Stimulated activated effector memory CD8-positive, alpha-beta T cell treated with anti-CD3 and anti-CD28 coated beads, Interleukin-12 subunit alpha, Interleukin-12 subunit beta, amount 100 ng/mL, for 72 hours (primary cell): ENCODE data around the gene CTDSPL.
"Not testable (repeated sequence)": the region's sequence is repeated elsewhere in the genome, so short reads cannot be mapped to it uniquely, and the experiment has no call there.

Experiments
- ATAC-seq: fragments of 150-1000 bp; cut with Tn5 transposase; 2 replicates; pipeline ENCODE4 v1.10.0; 2021
- DNase-seq, 2 donors: peaks; one replicate each; pipeline ENCODE4 v3.0.0; 2021 to 2022; ENCODE audit warnings: low spot score in 2 of 2
- H3K27ac Mint-ChIP-seq: one replicate; pipeline ENCODE4 v1.8.0; 2022; ENCODE audit warnings: mild to moderate bottlenecking, mixed read lengths
- H3K36me3 Mint-ChIP-seq: one replicate; pipeline ENCODE4 v1.8.0; 2022; ENCODE audit warnings: mild to moderate bottlenecking, mixed read lengths
- H3K4me1 Mint-ChIP-seq: one replicate; pipeline ENCODE4 v1.8.0; 2022; ENCODE audit warnings: mixed read lengths
- H3K4me3 Mint-ChIP-seq: one replicate; pipeline ENCODE4 v1.8.0; 2022; ENCODE audit warnings: mild to moderate bottlenecking, mixed read lengths
- H3K9me3 Mint-ChIP-seq: one replicate; pipeline ENCODE4 v1.8.0; 2022; ENCODE audit warnings: mixed read lengths

The CTDSPL gene, protein sequence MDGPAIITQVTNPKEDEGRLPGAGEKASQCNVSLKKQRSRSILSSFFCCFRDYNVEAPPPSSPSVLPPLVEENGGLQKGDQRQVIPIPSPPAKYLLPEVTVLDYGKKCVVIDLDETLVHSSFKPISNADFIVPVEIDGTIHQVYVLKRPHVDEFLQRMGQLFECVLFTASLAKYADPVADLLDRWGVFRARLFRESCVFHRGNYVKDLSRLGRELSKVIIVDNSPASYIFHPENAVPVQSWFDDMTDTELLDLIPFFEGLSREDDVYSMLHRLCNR

GRCh38 chr3:37861620-37862041 lies at the start of gene CTDSPL:
TSS of gene CTDSPL (plus strand) at chr3:37861880. CDS start at chr3:37862200, 320 bp downstream.
- Mint-ChIP-seq H3K9me3 (no peaks in the 10 kb centered on the region), H3K4me3 (peak within 1 kb of the TSS; percentile 75), H3K4me1 (peaks cover 15% of the 10 kb centered on the region), H3K36me3 (no peaks in the 10 kb centered on the region), H3K27ac (no peak within 1 kb of the TSS)
- DNase-seq (no peak), ATAC-seq (no peak)

DNA sequence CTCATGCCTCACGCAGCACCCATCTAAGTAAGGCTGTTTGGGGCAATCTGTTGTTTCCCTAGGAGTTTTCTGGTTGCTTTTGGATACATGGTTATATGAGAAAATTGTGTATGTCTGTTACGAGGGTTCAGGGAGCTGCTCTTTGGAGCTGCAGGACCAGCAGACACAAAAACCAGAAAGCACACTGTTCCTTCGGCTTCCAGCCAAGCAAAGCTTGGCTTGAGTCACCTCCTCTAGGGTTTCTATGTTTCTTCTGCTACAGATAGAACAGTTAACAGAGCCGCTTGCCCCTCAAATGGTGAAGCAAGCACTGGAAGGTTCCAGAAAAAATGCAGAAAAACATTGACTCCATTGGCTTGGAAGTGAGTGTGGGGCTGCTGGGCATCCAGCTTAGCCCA lies 49.2 kb upstream of the CTDSPL start:
- no peak for DNase-seq
- H3K4me3 Mint-ChIP-seq: no peak overlapping the region
- H3K27ac Mint-ChIP-seq: no peak overlapping the region

GRCh38 chr3:37813403-37813802 lies 48.3 kb upstream of the CTDSPL start:
- no peak overlapping the region for H3K27ac Mint-ChIP-seq

More for the DNA sequence above, 49.2 kb upstream of the CTDSPL start:
- no peaks in the 10 kb centered on the region for H3K36me3 Mint-ChIP-seq
- no peaks in the 10 kb centered on the region for H3K4me1 Mint-ChIP-seq
- no peaks in the 10 kb centered on the region for H3K9me3 Mint-ChIP-seq
- ATAC-seq: no peak

DNA sequence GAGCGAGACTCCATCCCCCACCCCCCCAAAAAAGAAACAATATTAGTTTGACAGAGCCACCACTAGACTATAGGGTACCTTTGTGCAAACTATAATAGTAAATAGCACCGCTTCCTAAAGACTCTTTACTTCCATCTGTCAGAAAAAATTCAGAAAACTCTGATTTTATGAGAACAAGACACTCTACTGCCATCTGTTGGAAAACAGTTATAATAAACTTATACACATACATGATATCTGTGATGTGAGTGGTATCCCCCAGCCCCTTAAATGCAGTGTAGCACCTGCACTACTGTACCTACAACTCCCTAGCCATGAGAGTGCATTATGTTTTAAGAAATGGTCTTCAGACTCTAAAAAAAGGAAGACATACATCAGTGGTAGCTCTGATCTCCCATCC lies 47.1 kb upstream of the CTDSPL start:
- DNase-seq (no peak), ATAC-seq (no peak)
- Mint-ChIP-seq H3K27ac (no peak overlapping the region), H3K4me3 (no peak overlapping the region), H3K9me3 (no peaks in the 10 kb centered on the region), H3K4me1 (no peaks in the 10 kb centered on the region), H3K36me3 (no peaks in the 10 kb centered on the region)

More at GRCh38 chr3:37813403-37813802, 48.3 kb upstream of the CTDSPL start:
- Mint-ChIP-seq H3K36me3 (no peaks in the 10 kb centered on the region), H3K4me1 (no peaks in the 10 kb centered on the region), H3K4me3 (no peak overlapping the region), H3K9me3 (no peaks in the 10 kb centered on the region)
- DNase-seq: no peak
- no peak for ATAC-seq

DNA sequence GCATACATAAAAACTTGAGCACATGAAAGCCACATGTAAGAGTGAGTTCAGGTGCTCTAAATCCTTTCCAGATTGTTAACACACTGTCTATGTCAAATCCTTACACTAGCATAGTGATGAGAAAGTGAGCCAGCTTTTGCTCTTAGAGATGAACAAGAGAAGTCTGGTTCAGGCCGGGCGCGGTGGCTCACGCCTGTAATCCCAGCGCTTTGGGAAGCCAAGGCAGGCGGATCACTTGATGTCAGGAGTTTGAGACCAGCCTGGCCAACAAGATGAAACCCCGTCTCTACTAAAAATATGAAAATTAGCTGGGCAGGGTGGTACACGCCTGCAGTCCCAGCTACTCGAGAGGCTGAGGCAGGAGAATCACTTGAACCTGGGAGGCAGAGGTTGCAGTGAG lies 46.5 kb upstream of the CTDSPL start:
- not testable (repeated sequence) for ATAC-seq, H3K27ac Mint-ChIP-seq, H3K4me1 Mint-ChIP-seq, H3K9me3 Mint-ChIP-seq, DNase-seq, H3K36me3 Mint-ChIP-seq, H3K4me3 Mint-ChIP-seq

- DNase-seq: no peak
- no peak overlapping the region for H3K4me3 Mint-ChIP-seq
- no peak for ATAC-seq
Measured at GRCh38 chr3:37816271-37816670, 45.4 kb upstream of the CTDSPL start.

DNA sequence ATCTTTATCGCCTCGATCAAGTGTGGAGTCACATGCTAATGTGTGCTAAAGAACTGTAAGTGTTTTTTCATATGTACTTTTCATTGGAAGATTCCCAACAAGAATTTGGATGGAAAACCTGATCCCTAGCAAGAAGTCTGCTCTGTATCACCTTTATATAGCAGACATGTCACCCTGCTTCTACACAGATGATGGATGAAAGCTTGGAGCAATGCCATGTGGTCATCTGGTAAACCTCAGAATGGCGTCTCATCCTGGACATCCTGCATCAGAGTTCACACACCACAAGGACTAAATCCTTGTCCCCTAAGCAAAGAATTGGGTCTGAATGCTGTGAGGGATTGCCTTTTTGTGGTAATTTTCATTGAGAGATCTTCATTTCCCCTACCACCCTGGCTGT lies 42.1 kb upstream of the CTDSPL start:
- ATAC-seq: no peak
- H3K27ac Mint-ChIP-seq: no peak overlapping the region
- no peak for DNase-seq
- H3K36me3 Mint-ChIP-seq: no peaks in the 10 kb centered on the region
- H3K4me3 Mint-ChIP-seq: no peak overlapping the region
- no peaks in the 10 kb centered on the region for H3K9me3 Mint-ChIP-seq
- no peaks in the 10 kb centered on the region for H3K4me1 Mint-ChIP-seq

More at GRCh38 chr3:37816271-37816670, 45.4 kb upstream of the CTDSPL start:
- Mint-ChIP-seq H3K36me3 (no peaks in the 10 kb centered on the region), H3K9me3 (no peaks in the 10 kb centered on the region), H3K4me1 (no peaks in the 10 kb centered on the region), H3K27ac (no peak overlapping the region)

GRCh38 chr3:37820286-37820685 lies 41.4 kb upstream of the CTDSPL start:
- Mint-ChIP-seq H3K36me3 (no peaks in the 10 kb centered on the region), H3K4me3 (no peak overlapping the region), H3K4me1 (no peaks in the 10 kb centered on the region), H3K9me3 (no peaks in the 10 kb centered on the region), H3K27ac (no peak overlapping the region)
- no peak for DNase-seq
- no peak for ATAC-seq

DNA sequence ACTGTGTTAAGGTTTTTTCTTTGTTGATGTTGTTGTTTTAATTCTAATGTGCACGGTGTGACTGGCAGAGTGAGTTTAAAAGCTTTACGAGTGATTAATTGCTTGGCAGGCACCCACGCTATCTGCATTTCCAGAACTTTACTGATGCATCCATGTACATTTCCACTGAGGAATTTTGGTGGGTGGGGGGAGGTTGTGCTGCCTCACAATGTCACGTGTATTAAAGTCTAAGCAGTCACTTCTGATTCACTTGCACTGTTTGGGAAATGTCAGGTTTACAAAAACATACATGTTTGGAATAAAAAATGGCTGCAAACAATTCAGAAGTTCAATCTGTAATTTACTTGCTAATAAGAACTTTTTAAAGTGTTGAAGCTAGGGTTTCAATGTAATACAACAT lies 38.5 kb upstream of the CTDSPL start:
- no peak overlapping the region for H3K27ac Mint-ChIP-seq
- no peaks in the 10 kb centered on the region for H3K4me1 Mint-ChIP-seq
- ATAC-seq (no peak), DNase-seq (no peak)
- H3K36me3 Mint-ChIP-seq: no peaks in the 10 kb centered on the region
- H3K4me3 Mint-ChIP-seq: no peak overlapping the region
- H3K9me3 Mint-ChIP-seq: no peaks in the 10 kb centered on the region

GRCh38 chr3:37824090-37824953 lies 37.4 kb upstream of the CTDSPL start:
- H3K27ac Mint-ChIP-seq: no peak overlapping the region
- H3K9me3 Mint-ChIP-seq: no peaks in the 10 kb centered on the region
- DNase-seq (no peak), ATAC-seq (no peak)
- H3K4me1 Mint-ChIP-seq: no peaks in the 10 kb centered on the region
- H3K4me3 Mint-ChIP-seq: no peak overlapping the region
- H3K36me3 Mint-ChIP-seq: no peaks in the 10 kb centered on the region

- no peak for ATAC-seq
- Mint-ChIP-seq H3K27ac (no peak overlapping the region), H3K9me3 (no peaks in the 10 kb centered on the region), H3K36me3 (no peaks in the 10 kb centered on the region), H3K4me1 (no peaks in the 10 kb centered on the region), H3K4me3 (no peak overlapping the region)
- no peak for DNase-seq
Measured at GRCh38 chr3:37824954-37825328, 36.7 kb upstream of the CTDSPL start.

- no peak overlapping the region for H3K27ac Mint-ChIP-seq
- H3K36me3 Mint-ChIP-seq: no peaks in the 10 kb centered on the region
- H3K4me3 Mint-ChIP-seq: no peak overlapping the region
- DNase-seq: no peak
- no peaks in the 10 kb centered on the region for H3K9me3 Mint-ChIP-seq
- ATAC-seq: no peak
- no peaks in the 10 kb centered on the region for H3K4me1 Mint-ChIP-seq
Measured at GRCh38 chr3:37825744-37826400, 35.8 kb upstream of the CTDSPL start.

GRCh38 chr3:37826502-37826901 lies 35.2 kb upstream of the CTDSPL start:
- DNase-seq (no peak), ATAC-seq (no peak)
- H3K4me1 Mint-ChIP-seq: no peaks in the 10 kb centered on the region
- no peak overlapping the region for H3K4me3 Mint-ChIP-seq
- H3K9me3 Mint-ChIP-seq: no peaks in the 10 kb centered on the region
- no peaks in the 10 kb centered on the region for H3K36me3 Mint-ChIP-seq
- H3K27ac Mint-ChIP-seq: no peak overlapping the region

DNA sequence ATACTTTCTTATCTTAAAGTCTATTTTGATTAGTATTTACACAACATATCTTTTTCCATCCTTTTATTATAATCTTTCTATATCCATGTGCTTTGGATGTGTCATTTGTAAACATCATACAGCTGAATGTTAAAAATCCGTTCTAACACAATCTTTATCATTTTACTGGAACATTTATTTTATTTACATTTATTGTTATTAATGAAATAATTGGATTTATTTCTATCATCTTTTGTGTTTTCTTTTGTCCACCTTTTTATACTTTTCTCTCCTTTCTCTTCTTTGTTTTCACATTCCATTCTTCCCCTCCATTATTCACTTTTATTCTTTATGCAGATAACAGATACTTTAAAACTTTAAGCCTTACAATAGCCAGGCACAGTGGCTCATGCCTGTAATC lies 34.7 kb upstream of the CTDSPL start:
- no peaks in the 10 kb centered on the region for H3K36me3 Mint-ChIP-seq
- ATAC-seq: no peak
- H3K4me1 Mint-ChIP-seq: no peaks in the 10 kb centered on the region
- no peak overlapping the region for H3K4me3 Mint-ChIP-seq
- no peak for DNase-seq
- no peaks in the 10 kb centered on the region for H3K9me3 Mint-ChIP-seq
- H3K27ac Mint-ChIP-seq: no peak overlapping the region

GRCh38 chr3:37832480-37832879 lies 29.2 kb upstream of the CTDSPL start:
- ATAC-seq: no peak
- no peaks in the 10 kb centered on the region for H3K9me3 Mint-ChIP-seq

More at GRCh38 chr3:37832480-37832879, 29.2 kb upstream of the CTDSPL start:
- no peaks in the 10 kb centered on the region for H3K36me3 Mint-ChIP-seq
- H3K27ac Mint-ChIP-seq: no peak overlapping the region
- DNase-seq: no peak
- no peak overlapping the region for H3K4me3 Mint-ChIP-seq
- no peaks in the 10 kb centered on the region for H3K4me1 Mint-ChIP-seq
